HTR-8/SVneo (cell line): ENCODE measurements around the gene COQ8A.
"Not testable (repeated sequence)": the region's sequence is repeated elsewhere in the genome, so short reads cannot be mapped to it uniquely, and the experiment has no call there.

Source experiments
- DNase-seq: peaks from one replicate; pipeline ENCODE4 v3.0.0; 2011; ENCODE audit warnings: low spot score, mixed read lengths; ENCODE audit not compliant: insufficient read length
- FAIRE-seq: peaks from 2 replicates; lab custom pipeline; 2011; peaks lifted over from hg19 to GRCh38; lab: Jason Lieb, UNC

Gene COQ8A

GRCh38 chr1:226995365-226996332 lies 55.6 kb downstream of the COQ8A start:
- DNase-seq = no peak
- no peak for FAIRE-seq

DNA sequence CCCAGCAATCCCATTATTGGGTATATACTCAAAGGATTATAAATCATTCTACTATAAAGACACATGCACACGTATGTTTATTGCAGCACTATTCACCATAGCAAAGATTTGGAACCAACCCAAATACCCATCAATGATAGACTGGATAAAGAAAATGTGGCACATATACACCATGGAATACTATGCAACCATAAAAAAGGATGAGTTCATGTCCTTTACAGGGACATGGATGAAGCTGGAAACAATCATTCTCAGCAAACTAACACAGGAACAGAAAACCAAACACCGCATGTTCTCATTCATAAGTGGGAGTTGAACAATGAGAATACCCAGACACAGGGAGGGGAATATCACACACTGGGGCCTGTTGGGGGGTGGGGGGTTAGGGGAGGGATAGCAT lies 59.5 kb downstream of the COQ8A start:
- DNase-seq, FAIRE-seq: not testable (repeated sequence)

- DNase-seq (no peak), FAIRE-seq (no peak)
Measured at GRCh38 chr1:227002531-227003049, 62.5 kb downstream of the COQ8A start.

- no peak for FAIRE-seq
Measured at GRCh38 chr1:227003165-227003564, 63.1 kb downstream of the COQ8A start.

GRCh38 chr1:227004796-227005195 lies 64.7 kb downstream of the COQ8A start:
- FAIRE-seq = no peak
- DNase-seq = no peak

More at GRCh38 chr1:227003165-227003564, 63.1 kb downstream of the COQ8A start:
- DNase-seq = no peak

- DNase-seq (no peak), FAIRE-seq (no peak)
Measured at GRCh38 chr1:227006226-227006796, 66.2 kb downstream of the COQ8A start.

DNA sequence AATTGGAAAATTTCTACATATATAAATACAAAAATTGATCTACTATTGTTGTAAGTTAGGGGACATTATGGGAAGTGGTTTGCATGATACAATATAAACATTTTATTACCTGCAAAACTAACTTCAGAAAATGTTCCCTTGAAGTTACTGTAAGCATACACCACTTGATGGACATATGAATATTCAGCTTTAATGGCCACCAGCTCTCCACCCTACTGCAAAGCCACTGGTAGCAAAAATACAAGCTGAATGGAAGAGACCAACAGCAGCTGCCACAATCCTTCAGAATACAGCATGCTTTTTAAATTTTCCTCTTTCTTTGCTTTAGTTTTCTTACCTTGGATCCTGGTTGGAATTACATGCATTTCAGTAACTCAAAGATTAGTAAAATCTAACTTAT lies 69.8 kb downstream of the COQ8A start:
- no peak for FAIRE-seq
- no peak for DNase-seq

DNA sequence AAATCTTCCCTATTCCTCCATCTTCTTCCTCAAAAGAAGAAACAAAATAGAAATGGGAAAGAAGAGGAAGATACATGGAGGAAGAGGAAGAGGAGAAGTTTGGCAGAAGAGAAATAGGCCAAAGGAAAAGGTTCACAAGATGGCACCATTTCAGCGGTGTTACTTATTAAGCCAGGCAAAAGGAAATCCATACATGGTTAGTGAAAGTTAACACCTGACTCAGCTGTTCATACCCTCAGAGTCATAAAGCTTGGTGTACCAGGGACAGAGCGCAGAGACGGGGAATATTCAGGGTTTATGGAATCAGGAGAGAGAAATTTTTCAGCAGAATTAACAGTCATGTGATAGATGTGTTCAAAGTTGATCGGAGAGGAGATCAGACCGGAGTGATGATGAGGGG lies 70.6 kb downstream of the COQ8A start:
- no peak for DNase-seq

GRCh38 chr1:227016990-227017389 lies 76.9 kb downstream of the COQ8A start:
- DNase-seq (no peak), FAIRE-seq (no peak)

More for the DNA sequence above, 70.6 kb downstream of the COQ8A start:
- no peak for FAIRE-seq

DNA sequence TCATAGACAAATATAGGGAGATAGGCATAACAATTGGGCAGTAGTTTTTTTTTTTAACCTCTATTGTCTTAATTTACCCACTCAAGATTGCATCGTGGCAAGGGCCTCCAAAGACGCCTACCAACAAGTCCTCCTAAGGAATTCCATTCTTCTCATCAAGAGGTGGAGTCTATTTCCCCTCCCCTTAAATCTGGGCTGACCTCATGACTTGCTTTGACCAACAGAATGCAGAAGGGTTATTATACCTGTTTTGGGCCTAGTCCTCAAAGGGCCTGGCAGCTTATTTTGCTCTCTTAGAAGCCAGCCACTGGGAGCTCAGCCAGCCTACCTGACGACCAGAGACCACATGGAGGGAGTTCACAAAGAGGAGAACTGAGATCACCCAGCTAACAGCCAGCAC lies 92.3 kb downstream of the COQ8A start:
- FAIRE-seq = no peak
- DNase-seq = no peak

- FAIRE-seq (no peak), DNase-seq (no peak)
Measured at GRCh38 chr1:227033880-227034279, 93.8 kb downstream of the COQ8A start.

- DNase-seq = no peak
- FAIRE-seq = no peak
Measured at GRCh38 chr1:227035316-227035715, 95.2 kb downstream of the COQ8A start.

DNA sequence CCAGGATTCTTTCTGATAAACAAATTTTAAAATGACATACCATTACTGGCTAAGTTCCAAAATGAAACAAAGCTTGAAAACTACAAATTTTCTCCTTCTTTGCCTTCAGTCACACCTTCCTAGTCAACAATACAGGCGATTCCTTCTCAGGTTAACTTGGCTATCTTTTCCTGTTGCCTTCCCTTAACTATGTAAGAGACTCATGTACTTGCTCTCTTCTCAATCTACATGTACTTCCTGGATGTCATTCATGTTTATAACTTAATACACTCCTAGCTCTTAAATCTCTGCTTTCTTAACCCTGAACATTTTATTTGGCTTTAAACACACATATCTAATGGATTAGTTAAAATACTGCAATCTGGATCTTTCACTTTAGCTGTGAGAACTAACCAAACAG lies 97.0 kb downstream of the COQ8A start:
- FAIRE-seq (no peak), DNase-seq (no peak)
